Kidney (tissue), 14 donors: ENCODE measurements around the gene RDH14. TPM values are rescaled to one million over a fixed set of nuclear protein-coding genes. Genes with fewer than 3 reads are reported as not detected.

Experiments used
- DNase-seq, 5 donors: peaks; one replicate each; pipeline ENCODE4 v3.0.0-alpha.2; 2013 to 2020
- FAIRE-seq: peaks from 2 replicates; lab custom pipeline; 2012; peaks lifted over from hg19 to GRCh38; lab: Jason Lieb, UNC
- H3K27ac ChIP-seq, 2 donors: one replicate each; pipeline ENCODE4 v1.7.0; 2013; ENCODE audit warnings: low read depth in 2 of 2, low read length in 2 of 2, inconsistent platforms in 1 of 2
- H3K27me3 ChIP-seq: one replicate; pipeline ENCODE4 v1.7.1; 2013; ENCODE audit warnings: low read length, inconsistent platforms; ENCODE audit not compliant: control insufficient read depth, insufficient read depth
- H3K36me3 ChIP-seq, 3 donors: one replicate each; pipeline versions ENCODE4 v1.7.0 to v1.7.1; 2013; ENCODE audit warnings: low read length in 3 of 3, control low read depth in 1 of 3, inconsistent platforms in 1 of 3; ENCODE audit not compliant: insufficient read depth in 3 of 3, control insufficient read depth in 2 of 3
- H3K4me1 ChIP-seq, 3 donors: one replicate each; pipeline versions ENCODE4 v1.7.0 to v1.7.1; 2013; ENCODE audit warnings: low read length in 3 of 3, inconsistent platforms in 1 of 3, low read depth in 1 of 3; ENCODE audit not compliant: control insufficient read depth in 2 of 3, insufficient read depth in 2 of 3
- H3K4me3 ChIP-seq, 3 donors: one replicate each; pipeline versions ENCODE4 v1.7.0 to v1.8.1; 2013; ENCODE audit warnings: low read length in 3 of 3, control low read depth in 1 of 3, inconsistent platforms in 1 of 3
- H3K9ac ChIP-seq, 3 donors: one replicate each; pipeline versions ENCODE4 v1.7.0 to v1.7.1; 2013; ENCODE audit warnings: low read length in 3 of 3, control low read depth in 1 of 3, inconsistent platforms in 1 of 3
- H3K9me3 ChIP-seq, 3 donors: one replicate each; pipeline versions ENCODE4 v1.7.0 to v1.7.1; 2013; ENCODE audit warnings: low read length in 3 of 3, control low read depth in 1 of 3, inconsistent platforms in 1 of 3; ENCODE audit not compliant: control insufficient read depth in 2 of 3, insufficient read depth in 1 of 3
- intact Hi-C: fragments of 100-400 bp; cut with DNase I; formaldehyde crosslinking; loops from one replicate; pipeline ENCODE4 v1.11.1; 2022
- polyA plus RNA-seq: library from polyadenylated mRNA; stranded (reverse); fragments of 350-450 nt; fragmentation: Illumina TruSeq; extraction: RNeasy Lipid Tissue Mini Kit (QIAGEN cat#74804); gene quantifications from one replicate; pipeline ENCODE4 v1.2.3, GENCODE V29; 2014; ENCODE audit warnings: low read depth, low replicate concordance; ENCODE audit not compliant: insufficient read depth
- total RNA-seq: library from RNA; stranded (reverse); fragmentation: NEBNext Ultra II Directional; extraction: Animal tissue kit (Norgen Biotek cat#: 25700); gene quantifications from one replicate; pipeline ENCODE4 v1.2.1, GENCODE V29; 2021
- TF ChIP-seq, protein P1 (sequence below): IDR thresholded peaks from 3 replicates; pipeline ENCODE4 v1.5.1; 2012; ENCODE audit warnings: mild to moderate bottlenecking, moderate library complexity, borderline replicate concordance; ENCODE audit not compliant: insufficient read depth; ENCODE audit errors: extremely low read depth
- donor health status: control.
- donor health status: control.
- donor health status: control.
- donor health status: control.
- donor health status: control.
- donor health status: DM: yes; HTN: yes; CAD: no.
- donor health status: Normal renal cell carcinoma (clear cell type).

The RDH14 gene
- total and polyA plus RNA-seq, 2 donors from 2014 or later, result 22.1 to 31.6 TPM

DNA sequence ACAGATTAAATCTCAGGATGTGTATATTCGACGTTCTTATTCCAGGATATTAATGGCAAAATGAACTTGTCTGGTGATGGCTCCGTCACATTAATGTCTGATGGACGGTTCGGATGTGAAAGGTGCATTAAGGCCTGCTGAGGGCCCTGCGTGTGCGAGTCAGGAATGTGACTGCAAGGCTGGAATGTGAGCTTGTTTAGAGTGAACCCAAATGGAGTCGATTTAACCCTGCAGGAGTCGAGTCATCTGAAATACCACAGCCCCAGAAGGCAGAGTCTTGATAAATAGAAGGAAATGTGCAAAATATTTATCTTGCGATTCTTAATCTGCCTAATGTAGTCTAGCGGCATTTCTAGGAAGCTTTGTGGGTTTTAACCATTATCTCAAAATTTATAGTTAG, 44.3 kb downstream of the RDH14 start:
- no peaks in the 10 kb centered on the region for H3K27me3 ChIP-seq
- no peaks in the 10 kb centered on the region for H3K9me3 ChIP-seq
- TF ChIP-seq, protein P1, sequence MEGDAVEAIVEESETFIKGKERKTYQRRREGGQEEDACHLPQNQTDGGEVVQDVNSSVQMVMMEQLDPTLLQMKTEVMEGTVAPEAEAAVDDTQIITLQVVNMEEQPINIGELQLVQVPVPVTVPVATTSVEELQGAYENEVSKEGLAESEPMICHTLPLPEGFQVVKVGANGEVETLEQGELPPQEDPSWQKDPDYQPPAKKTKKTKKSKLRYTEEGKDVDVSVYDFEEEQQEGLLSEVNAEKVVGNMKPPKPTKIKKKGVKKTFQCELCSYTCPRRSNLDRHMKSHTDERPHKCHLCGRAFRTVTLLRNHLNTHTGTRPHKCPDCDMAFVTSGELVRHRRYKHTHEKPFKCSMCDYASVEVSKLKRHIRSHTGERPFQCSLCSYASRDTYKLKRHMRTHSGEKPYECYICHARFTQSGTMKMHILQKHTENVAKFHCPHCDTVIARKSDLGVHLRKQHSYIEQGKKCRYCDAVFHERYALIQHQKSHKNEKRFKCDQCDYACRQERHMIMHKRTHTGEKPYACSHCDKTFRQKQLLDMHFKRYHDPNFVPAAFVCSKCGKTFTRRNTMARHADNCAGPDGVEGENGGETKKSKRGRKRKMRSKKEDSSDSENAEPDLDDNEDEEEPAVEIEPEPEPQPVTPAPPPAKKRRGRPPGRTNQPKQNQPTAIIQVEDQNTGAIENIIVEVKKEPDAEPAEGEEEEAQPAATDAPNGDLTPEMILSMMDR, result no peak
- no peak overlapping the region for H3K27ac ChIP-seq
- no peaks in the 10 kb centered on the region for H3K36me3 ChIP-seq
- no peak for FAIRE-seq
- intact Hi-C loops, result no loop called here
- H3K4me1 ChIP-seq, result peaks cover 0 to 7% (median 0%) of the 10 kb centered on the region in 3 donors
- peak in 3 of 5 donors; percentile 41 to 70 (median 63) for DNase-seq
- no peak overlapping the region for H3K9ac ChIP-seq
- no peak overlapping the region for H3K4me3 ChIP-seq

GRCh38 chr2:18514526-18515461, 45.7 kb downstream of the RDH14 start:
- peak in 4 of 5 donors; percentile 62 to 75 (median 69) for DNase-seq
- FAIRE-seq, result no peak
- no peaks in the 10 kb centered on the region for H3K36me3 ChIP-seq
- TF ChIP-seq, protein P1, result no peak
- H3K9ac ChIP-seq, result no peak overlapping the region
- H3K4me3 ChIP-seq, result no peak overlapping the region
- peaks cover 0 to 5% (median 0%) of the 10 kb centered on the region in 3 donors for H3K4me1 ChIP-seq
- H3K27me3 ChIP-seq, result no peaks in the 10 kb centered on the region
- H3K27ac ChIP-seq, result no peak overlapping the region
- intact Hi-C loops, result no loop called here
- H3K9me3 ChIP-seq, result no peaks in the 10 kb centered on the region

DNA sequence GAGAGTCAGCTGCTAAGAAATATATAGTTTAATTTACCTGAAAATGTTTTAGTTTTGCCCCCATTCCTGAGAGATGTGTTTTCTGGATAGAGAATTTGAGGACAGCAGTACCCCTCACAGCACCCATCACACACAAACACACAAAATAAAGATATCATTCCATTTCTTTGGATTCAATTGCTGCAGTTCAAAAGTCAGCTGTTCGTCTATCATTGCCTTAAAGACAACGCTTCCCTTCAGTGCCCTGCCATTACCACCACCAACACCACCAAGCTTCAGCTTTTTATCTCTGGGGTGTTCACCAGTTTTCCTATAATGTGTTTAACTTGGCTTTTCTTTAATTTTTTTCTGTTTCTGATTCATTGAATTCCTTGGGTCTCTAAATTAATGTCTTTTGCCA, 49.7 kb downstream of the RDH14 start:
- no peaks in the 10 kb centered on the region for H3K27me3 ChIP-seq
- no peak overlapping the region for H3K4me3 ChIP-seq
- no peaks in the 10 kb centered on the region for H3K36me3 ChIP-seq
- no peak overlapping the region for H3K27ac ChIP-seq
- FAIRE-seq (no peak), DNase-seq (no peak)
- TF ChIP-seq, protein P1, result no peak
- intact Hi-C loops, result no loop called here
- H3K9me3 ChIP-seq, result no peaks in the 10 kb centered on the region
- H3K9ac ChIP-seq, result no peak overlapping the region
- peaks cover 0 to 2% (median 0%) of the 10 kb centered on the region in 3 donors for H3K4me1 ChIP-seq
